Smooth muscle cell (in vitro differentiated cells): ENCODE measurements around the gene CD83. TPM values are rescaled to one million over a fixed set of nuclear protein-coding genes. Genes with fewer than 3 reads are reported as not detected.

Experiments
- DNase-seq: peaks from one replicate; lab custom pipeline; 2025; ENCODE audit not compliant: unreplicated experiment; lab: John Stamatoyannopoulos, UW
- H2AFZ ChIP-seq: fragments of 200-600 bp; sonication (generic); 2 replicates; pipeline ENCODE4 v1.6.0; 2016; ENCODE audit warnings: antibody characterized with exemption, low read depth, mild to moderate bottlenecking
- H3F3A ChIP-seq: fragments of 200-600 bp; sonication (generic); 2 replicates; pipeline ENCODE4 v1.6.0; 2017; ENCODE audit warnings: antibody characterized with exemption, low read depth
- H3K27ac ChIP-seq: fragments of 200-600 bp; sonication (generic); 2 replicates; pipeline ENCODE4 v1.5.1; 2016; ENCODE audit warnings: low read depth, mild to moderate bottlenecking
- H3K27me3 ChIP-seq: fragments of 200-600 bp; sonication (generic); 2 replicates; pipeline ENCODE4 v1.6.1; 2016; ENCODE audit warnings: low read depth, mild to moderate bottlenecking
- H3K36me3 ChIP-seq: fragments of 200-600 bp; sonication (generic); 2 replicates; pipeline ENCODE4 v1.5.1; 2016; ENCODE audit warnings: low read depth
- H3K4me1 ChIP-seq: fragments of 200-600 bp; sonication (generic); 2 replicates; pipeline ENCODE4 v1.5.1; 2016; ENCODE audit warnings: low read depth
- H3K4me2 ChIP-seq: fragments of 200-600 bp; sonication (generic); 2 replicates; pipeline ENCODE4 v1.6.0; 2016; ENCODE audit warnings: mild to moderate bottlenecking
- H3K4me3 ChIP-seq: fragments of 200-600 bp; sonication (generic); 2 replicates; pipeline ENCODE4 v1.5.1; 2016; ENCODE audit warnings: mild to moderate bottlenecking
- H3K79me2 ChIP-seq: fragments of 200-600 bp; sonication (generic); 2 replicates; pipeline ENCODE4 v1.6.0; 2016; ENCODE audit warnings: low read depth, mild to moderate bottlenecking
- H3K9ac ChIP-seq: fragments of 200-600 bp; sonication (generic); 2 replicates; pipeline ENCODE4 v1.6.0; 2016; ENCODE audit warnings: low read depth
- H3K9me3 ChIP-seq: fragments of 200-600 bp; sonication (generic); replicated peaks from 2 replicates; pipeline ENCODE4 v1.5.1; 2016; ENCODE audit warnings: low read depth
- H4K20me1 ChIP-seq: fragments of 200-600 bp; sonication (generic); 2 replicates; pipeline ENCODE4 v1.6.0; 2016; ENCODE audit warnings: low read depth
- CTCF ChIP-seq: fragments of 200-600 bp; sonication (generic); IDR thresholded peaks from 2 replicates; pipeline ENCODE4 v1.5.1; 2017; ENCODE audit warnings: borderline replicate concordance, mild to moderate bottlenecking, antibody characterized with exemption; ENCODE audit not compliant: insufficient read depth, poor library complexity, severe bottlenecking
- WGBS: methylation state at CpG from one replicate; pipeline ENCODE4 v1.1.7; 2016; ENCODE audit warnings: low lambda C conversion rate; 5-methylcytosine and 5-hydroxymethylcytosine counted together
- polyA plus RNA-seq: library from polyadenylated mRNA; unstranded; fragments of >200 nt; fragmentation: Nextera tagmentation; extraction: Ambion mirVana; gene quantifications from 2 replicates; pipeline ENCODE4 v1.2.1, GENCODE V29; 2016
- total RNA-seq: library from RNA; depleted of rRNA; stranded (reverse); fragments of >200 nt; gene quantifications from 2 replicates; pipeline ENCODE4 v1.2.3, GENCODE V29; 2014

Gene CD83
- total and polyA plus RNA-seq, 2 experiments from 2014 or later, result 2.3 to 4.0 TPM

- WGBS, result 86% methylated on average over 14 of the region's 14 CpGs
These were observed 8.8 kb upstream of the CD83 start for GRCh38 chr6:14108571-14109410.

GRCh38 chr6:14109411-14109826 lies 8.2 kb upstream of the CD83 start:
- no peaks in the 10 kb centered on the region for H3K27me3 ChIP-seq
- no peaks in the 10 kb centered on the region for H4K20me1 ChIP-seq
- no peak overlapping the region for H3K9ac ChIP-seq
- H2AFZ ChIP-seq, result no peak overlapping the region
- H3K79me2 ChIP-seq, result no peaks in the 10 kb centered on the region
- H3K9me3 ChIP-seq, result no peaks in the 10 kb centered on the region
- no peak overlapping the region for H3K4me2 ChIP-seq
- WGBS, result 91% methylated on average over 4 of the region's 4 CpGs
- H3F3A ChIP-seq, result no peaks in the 10 kb centered on the region
- TF ChIP-seq CTCF, result no peak
- no peak for DNase-seq
- H3K4me1 ChIP-seq, result no peaks in the 10 kb centered on the region
- no peak overlapping the region for H3K4me3 ChIP-seq
- no peaks in the 10 kb centered on the region for H3K36me3 ChIP-seq
- no peak overlapping the region for H3K27ac ChIP-seq

More at GRCh38 chr6:14108571-14109410, 8.8 kb upstream of the CD83 start:
- no peak for TF ChIP-seq CTCF
- no peak overlapping the region for H3K9ac ChIP-seq
- no peaks in the 10 kb centered on the region for H3F3A ChIP-seq
- no peak overlapping the region for H2AFZ ChIP-seq
- no peaks in the 10 kb centered on the region for H3K27me3 ChIP-seq
- no peak overlapping the region for H3K4me2 ChIP-seq
- no peak overlapping the region for H3K27ac ChIP-seq
- no peaks in the 10 kb centered on the region for H3K4me1 ChIP-seq
- no peaks in the 10 kb centered on the region for H4K20me1 ChIP-seq
- no peaks in the 10 kb centered on the region for H3K9me3 ChIP-seq
- H3K4me3 ChIP-seq, result no peak overlapping the region
- no peaks in the 10 kb centered on the region for H3K36me3 ChIP-seq
- no peak for DNase-seq
- no peaks in the 10 kb centered on the region for H3K79me2 ChIP-seq

- no peaks in the 10 kb centered on the region for H3K79me2 ChIP-seq
- no peak overlapping the region for H2AFZ ChIP-seq
- H3K9me3 ChIP-seq, result no peaks in the 10 kb centered on the region
- no peak for DNase-seq
- no peaks in the 10 kb centered on the region for H4K20me1 ChIP-seq
- H3K4me3 ChIP-seq, result no peak overlapping the region
- H3K27ac ChIP-seq, result no peak overlapping the region
- no peaks in the 10 kb centered on the region for H3F3A ChIP-seq
- WGBS, result 88% methylated on average over 11 of the region's 11 CpGs
- no peaks in the 10 kb centered on the region for H3K36me3 ChIP-seq
- H3K4me2 ChIP-seq, result no peak overlapping the region
- no peaks in the 10 kb centered on the region for H3K4me1 ChIP-seq
- H3K9ac ChIP-seq, result no peak overlapping the region
- H3K27me3 ChIP-seq, result no peaks in the 10 kb centered on the region
- TF ChIP-seq CTCF, result no peak
These were observed 7.4 kb upstream of the CD83 start for GRCh38 chr6:14110001-14110818.
